HepG2 (cell line): ENCODE measurements around the gene CAPN3. TPM values are rescaled to one million over a fixed set of nuclear protein-coding genes. Genes with fewer than 3 reads are reported as not detected.

Experiments
- ERF ChIP-seq: IDR thresholded peaks from 2 replicates; pipeline ENCODE4 v1.6.1; 2018; ENCODE audit warnings: missing biosample characterization, missing genetic modification reagents
- ESRRA ChIP-seq: sonication (generic); formaldehyde crosslinking; IDR thresholded peaks from 2 replicates; pipeline ENCODE4 v1.5.1; 2020; ENCODE audit warnings: mild to moderate bottlenecking, low read depth, missing genetic modification reagents
- FOXM1 ChIP-seq: sonication (generic); formaldehyde crosslinking; IDR thresholded peaks from 2 replicates; pipeline ENCODE4 v1.5.0; 2020; ENCODE audit warnings: missing genetic modification reagents
- ISX ChIP-seq: sonication (generic); formaldehyde crosslinking; conservative IDR thresholded peaks from 2 replicates; pipeline ENCODE4 v1.5.0; 2020; ENCODE audit warnings: missing genetic modification reagents
- KDM5B ChIP-seq: sonication (generic); formaldehyde crosslinking; IDR thresholded peaks from 2 replicates; pipeline ENCODE4 v1.4.0; 2020; ENCODE audit warnings: missing genetic modification reagents, mild to moderate bottlenecking, borderline replicate concordance
- NR2F6 ChIP-seq, 2 experiments: IDR thresholded peaks; 2 replicates each; pipeline ENCODE4 v1.6.1; 2016; ENCODE audit warnings: antibody characterized with exemption in 1 of 2, mild to moderate bottlenecking in 1 of 2
- PRPF4 ChIP-seq: fragments of 200-400 bp; formaldehyde crosslinking; IDR thresholded peaks from 2 replicates; pipeline ENCODE4 v1.6.1; 2016; ENCODE audit warnings: low read length, low read depth; ENCODE audit not compliant: poor library complexity, severe bottlenecking
- SMAD1 ChIP-seq: sonication (generic); formaldehyde crosslinking; IDR thresholded peaks from 2 replicates; pipeline ENCODE4 v1.4.0; 2020; ENCODE audit warnings: missing genetic modification reagents, low read depth, mild to moderate bottlenecking, borderline replicate concordance
- SNAI1 ChIP-seq: sonication (generic); formaldehyde crosslinking; IDR thresholded peaks from 2 replicates; pipeline ENCODE4 v1.5.0; 2020; ENCODE audit warnings: mild to moderate bottlenecking, missing genetic modification reagents, borderline replicate concordance
- WIZ ChIP-seq: sonication (generic); formaldehyde crosslinking; IDR thresholded peaks from 2 replicates; pipeline ENCODE4 v1.5.1; 2020; ENCODE audit warnings: mild to moderate bottlenecking, missing genetic modification reagents
- ZNF142 ChIP-seq: sonication (generic); formaldehyde crosslinking; IDR thresholded peaks from 2 replicates; pipeline ENCODE4 v1.4.0; 2020; ENCODE audit warnings: missing genetic modification reagents
- ZNF205 ChIP-seq: IDR thresholded peaks from 2 replicates; pipeline ENCODE4 v1.6.1; 2018; ENCODE audit warnings: missing biosample characterization, missing genetic modification reagents
- ZNF354B ChIP-seq: sonication (generic); formaldehyde crosslinking; IDR thresholded peaks from 2 replicates; pipeline ENCODE4 v1.8.0; 2022; ENCODE audit warnings: mild to moderate bottlenecking, missing genetic modification reagents
- ZNF367 ChIP-seq: sonication (generic); formaldehyde crosslinking; IDR thresholded peaks from 2 replicates; pipeline ENCODE4 v1.4.0; 2020; ENCODE audit warnings: missing genetic modification reagents, borderline replicate concordance
- ZNF44 ChIP-seq: sonication (generic); formaldehyde crosslinking; IDR thresholded peaks from 2 replicates; pipeline ENCODE4 v1.5.1; 2020; ENCODE audit warnings: mild to moderate bottlenecking, missing genetic modification reagents
- ZNF589 ChIP-seq: sonication (generic); formaldehyde crosslinking; conservative IDR thresholded peaks from 2 replicates; pipeline ENCODE4 v1.8.0; 2022; ENCODE audit warnings: mild to moderate bottlenecking, moderate library complexity, missing genetic modification reagents
- ZNF761 ChIP-seq: sonication (generic); formaldehyde crosslinking; conservative IDR thresholded peaks from 2 replicates; pipeline ENCODE4 v1.4.0; 2020; ENCODE audit warnings: mild to moderate bottlenecking, missing genetic modification reagents
- ZNF766 ChIP-seq: sonication (generic); formaldehyde crosslinking; IDR thresholded peaks from 2 replicates; pipeline ENCODE4 v1.5.0; 2020; ENCODE audit warnings: missing genetic modification reagents, borderline replicate concordance
- ZSCAN12 ChIP-seq: sonication (generic); formaldehyde crosslinking; IDR thresholded peaks from 2 replicates; pipeline ENCODE4 v1.9.0; 2021; ENCODE audit warnings: mild to moderate bottlenecking, missing genetic modification reagents
- ZSCAN9 ChIP-seq: IDR thresholded peaks from 2 replicates; pipeline ENCODE4 v1.6.1; 2016; ENCODE audit warnings: borderline replicate concordance
- ZXDC ChIP-seq: sonication (generic); formaldehyde crosslinking; IDR thresholded peaks from 2 replicates; pipeline ENCODE4 v1.5.0; 2020; ENCODE audit warnings: mild to moderate bottlenecking, missing genetic modification reagents
- polyA plus RNA-seq, 8 experiments: library from polyadenylated mRNA; depleted of rRNA in 3 of 8; stranded (reverse) in 7 of 8; unstranded in 1 of 8; fragments of >200 nt; fragmentation: Illumina TruSeq in 4 of 8; extraction: Trizol in 4 of 8; gene quantifications; 2 replicates each; pipeline versions ENCODE4 v1.2.1 to v1.2.3, GENCODE V29; 2011 to 2016; ENCODE audit warnings: low read depth in 4 of 8, missing spikeins in 1 of 8, mixed read lengths in 1 of 8; ENCODE audit not compliant: insufficient read depth in 1 of 8
- total RNA-seq, 5 experiments: library from RNA; depleted of rRNA; stranded (reverse); fragments of >200 nt; fragmentation: Illumina TruSeq; extraction: Trizol; gene quantifications; 2 replicates each; pipeline ENCODE4 v1.2.3, GENCODE V29; 2016; ENCODE audit warnings: low read depth in 1 of 5
- TF ChIP-seq, protein P1 (sequence below): sonication (generic); formaldehyde crosslinking; IDR thresholded peaks from 2 replicates; pipeline ENCODE4 v1.5.0; 2020; ENCODE audit warnings: missing genetic modification reagents, mild to moderate bottlenecking, borderline replicate concordance

CAPN3 gene
- total and polyA plus RNA-seq, 2 of the 13 experiments (the other 11 are each of a cell fraction or from before 2014, with no cell fraction given) = 1.3 to 4.6 TPM

DNA sequence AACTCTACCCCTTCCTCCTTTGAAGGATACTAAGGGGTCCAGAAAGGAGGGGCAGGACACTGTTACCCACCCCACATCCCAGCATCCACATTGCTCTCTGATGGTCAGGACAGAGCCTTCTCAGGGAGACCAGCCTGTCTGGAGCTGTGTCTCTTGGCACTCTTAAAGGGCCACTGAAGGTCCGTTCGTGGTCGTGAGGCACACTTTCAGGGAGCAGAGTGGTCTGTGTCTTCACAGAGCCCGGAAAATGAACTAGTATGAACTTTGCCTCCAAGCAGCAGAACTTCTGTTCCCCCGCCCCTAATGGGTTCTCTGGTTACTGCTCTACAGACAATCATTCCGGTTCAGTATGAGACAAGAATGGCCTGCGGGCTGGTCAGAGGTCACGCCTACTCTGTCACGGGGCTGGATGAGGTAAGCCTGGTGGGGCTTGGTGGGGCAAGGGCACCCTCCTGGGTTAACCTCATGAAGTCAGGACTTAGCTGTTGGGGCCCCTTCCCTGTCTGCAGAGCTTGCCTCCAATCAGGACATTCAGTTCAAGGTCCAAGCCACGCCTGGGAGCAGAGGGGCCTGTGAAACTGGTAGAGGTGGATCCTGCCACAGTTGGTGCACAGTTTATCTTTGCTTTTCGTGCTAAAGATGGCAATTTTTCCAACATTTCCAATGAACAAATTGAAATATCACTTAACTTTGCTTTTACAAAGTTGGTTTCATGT, 33.2 kb downstream of the CAPN3 start (continued):
- TF ChIP-seq ZNF142 (CRISPR knock-in tag) (no peak), ZNF354B (CRISPR knock-in tag) (no peak), ZNF766 (no peak), ZNF761 (CRISPR knock-in tag) (peak; percentile 85; the same call in 1 of the 2 replicates), PRPF4 (no peak), ZNF205 (CRISPR knock-in tag) (0 out of 2 replicates have a peak, but pooled peaks have one; percentile 48), ISX (CRISPR knock-in tag) (no peak), ZXDC (CRISPR knock-in tag) (no peak), ZSCAN9 (CRISPR knock-in tag) (no peak; the same call in 1 of the 2 replicates), ESRRA (CRISPR knock-in tag) (peak; percentile 92), ZNF589 (no peak), ZNF44 (CRISPR knock-in tag) (0 out of 2 replicates have a peak, but pooled peaks have one; percentile 85), WIZ (CRISPR knock-in tag) (no peak; the same call in 1 of the 2 replicates), SNAI1 (CRISPR knock-in tag) (no peak), FOXM1 (CRISPR knock-in tag) (no peak), NR2F6 (IDR thresholded peaks at IDR 0.05) (peak; percentile 94), NR2F6 (CRISPR knock-in tag; IDR thresholded peaks at IDR 0.05) (peak; percentile 92), ERF (peak; percentile 54; the same call in 1 of the 2 replicates), KDM5B (CRISPR knock-in tag) (peak; percentile 55; the same call in 1 of the 2 replicates), ZNF367 (CRISPR knock-in tag) (no peak), ZSCAN12 (CRISPR knock-in tag) (no peak), SMAD1 (CRISPR knock-in tag) (0 out of 2 replicates have a peak, but pooled peaks have one; percentile 83)
- TF ChIP-seq, protein P1, sequence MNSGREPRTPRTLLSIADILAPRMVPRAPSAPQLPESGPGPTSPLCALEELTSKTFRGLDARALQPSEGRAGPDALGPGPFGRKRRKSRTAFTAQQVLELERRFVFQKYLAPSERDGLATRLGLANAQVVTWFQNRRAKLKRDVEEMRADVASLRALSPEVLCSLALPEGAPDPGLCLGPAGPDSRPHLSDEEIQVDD = no peak
